8988T (cell line): Measurements from ENCODE around the gene PDE11A.

ENCODE experiments used
- DNase-seq: peaks from one replicate; pipeline ENCODE4 v3.0.0; 2011

Gene PDE11A

GRCh38 chr2:177921726-177922125, 150.9 kb downstream of the PDE11A start:
- DNase-seq, result no peak

GRCh38 chr2:177917169-177917568, 155.4 kb downstream of the PDE11A start:
- DNase-seq, result no peak

DNA sequence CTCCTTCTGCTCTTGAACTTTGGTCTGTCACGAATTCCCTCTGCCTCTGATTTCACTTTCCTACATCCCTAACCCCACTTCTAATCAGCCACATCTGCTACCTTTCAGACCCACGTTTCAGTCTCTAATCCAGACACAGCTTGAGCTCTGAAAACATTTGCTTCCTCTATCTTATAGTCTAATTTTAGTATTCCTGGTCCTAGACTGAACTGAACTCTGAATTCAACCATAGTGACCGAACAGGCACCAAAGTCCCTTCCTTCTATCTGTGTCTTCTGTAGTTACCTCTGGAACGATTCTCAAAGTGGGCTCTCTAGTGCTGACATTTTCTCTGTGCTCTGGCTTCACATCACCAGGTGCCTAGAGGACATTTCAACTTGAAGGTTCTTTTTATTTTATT, 156.2 kb downstream of the PDE11A start:
- DNase-seq, result no peak

GRCh38 chr2:177914247-177914646, 158.3 kb downstream of the PDE11A start:
- no peak for DNase-seq

DNA sequence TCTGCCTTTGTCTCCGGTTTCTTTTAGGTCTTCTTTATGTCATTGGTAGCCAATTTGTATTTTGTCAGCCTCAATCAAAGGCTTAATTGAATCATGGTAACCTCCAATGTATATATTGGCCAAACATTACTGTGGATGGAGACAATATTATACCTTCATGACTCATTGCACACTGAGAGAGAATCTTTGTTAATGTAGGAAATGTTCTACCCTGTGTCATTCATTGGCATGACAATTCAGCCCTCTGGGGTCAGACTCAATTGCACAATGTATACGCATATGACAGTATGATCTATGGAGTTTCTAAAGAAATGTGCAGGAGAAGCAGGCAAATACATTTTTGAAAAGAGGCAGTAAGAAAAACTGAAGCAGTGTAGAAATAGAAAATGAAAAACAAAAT, 162.6 kb downstream of the PDE11A start:
- DNase-seq, result no peak

GRCh38 chr2:177908824-177909223, 163.8 kb downstream of the PDE11A start:
- DNase-seq, result no peak

GRCh38 chr2:177908182-177908581, 164.4 kb downstream of the PDE11A start:
- no peak for DNase-seq

DNA sequence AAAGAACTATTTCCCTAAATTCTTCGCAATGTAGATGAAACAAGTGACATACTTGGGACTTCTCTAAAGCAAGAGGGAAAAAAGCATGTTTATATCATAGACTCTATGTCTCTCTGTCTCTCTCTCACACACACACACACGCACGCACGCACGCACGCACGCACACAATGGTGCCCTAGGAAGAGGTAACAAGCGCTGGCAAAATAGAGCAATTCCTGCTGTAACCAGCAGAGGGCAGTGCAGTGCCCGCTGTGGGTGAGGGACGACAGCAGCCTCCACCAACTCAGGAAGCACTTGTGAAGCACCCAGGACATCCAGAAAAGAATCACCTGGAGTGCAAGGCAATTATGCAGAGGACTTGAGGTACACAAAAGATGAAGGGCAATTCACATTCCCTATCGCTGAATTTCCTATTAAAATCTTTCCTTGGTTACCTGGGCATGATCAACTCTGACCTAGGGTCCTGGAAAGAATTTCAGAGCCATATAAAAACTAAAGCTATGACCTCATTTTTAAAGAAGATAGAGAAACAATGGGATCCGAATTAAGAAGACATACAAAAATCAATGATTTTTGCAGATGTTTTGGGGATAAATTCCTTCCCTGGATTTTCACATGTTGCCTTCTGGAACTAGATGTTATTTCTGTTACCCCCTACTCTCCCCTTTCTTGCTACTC, 166.4 kb downstream of the PDE11A start:
- DNase-seq, result peak; percentile 21

DNA sequence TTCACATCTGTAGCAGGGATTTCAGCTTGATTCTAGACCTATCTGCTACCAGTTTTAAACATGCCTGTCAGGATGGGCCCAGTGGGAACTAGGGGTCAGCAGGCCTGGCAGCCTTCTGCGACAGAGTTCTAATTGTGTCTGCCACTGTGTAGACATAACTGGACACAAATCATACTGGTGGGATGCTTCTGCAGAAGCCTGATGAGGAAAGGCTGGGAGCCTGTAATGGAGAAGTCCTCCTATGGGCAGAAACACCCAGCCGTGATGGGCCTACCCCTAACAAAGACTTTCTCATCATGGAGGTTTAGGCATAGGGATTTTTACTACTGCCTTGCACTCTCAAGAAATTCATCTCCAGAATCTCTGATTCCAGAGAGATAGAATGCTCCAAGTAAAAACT, 166.9 kb downstream of the PDE11A start:
- DNase-seq, result no peak

- no peak for DNase-seq
Measured at GRCh38 chr2:177902395-177903163, 170.0 kb downstream of the PDE11A start.

DNA sequence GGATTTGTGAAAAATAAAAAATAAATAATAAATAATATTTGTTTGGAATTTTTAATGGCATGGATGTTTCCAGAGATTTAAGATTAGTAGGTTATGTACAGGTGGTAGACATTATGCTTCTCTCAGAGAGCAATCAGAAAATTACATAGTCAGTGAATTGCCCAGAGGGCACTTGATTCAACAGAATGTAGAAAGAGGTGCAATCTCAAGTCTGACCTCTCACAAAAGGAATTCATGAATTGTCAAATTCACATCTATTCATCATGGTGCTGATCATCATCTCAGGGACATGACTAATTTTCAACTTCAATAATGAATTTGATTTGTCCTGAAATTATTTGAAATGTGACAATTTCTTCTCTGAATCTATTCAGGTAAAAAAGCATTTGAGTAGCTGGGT, 172.5 kb downstream of the PDE11A start:
- DNase-seq, result no peak

- DNase-seq, result no peak
Measured at GRCh38 chr2:177897278-177897677, 175.3 kb downstream of the PDE11A start.

GRCh38 chr2:177896587-177896986, 176.0 kb downstream of the PDE11A start:
- DNase-seq, result no peak

GRCh38 chr2:177894546-177894945, 178.0 kb downstream of the PDE11A start:
- no peak for DNase-seq

DNA sequence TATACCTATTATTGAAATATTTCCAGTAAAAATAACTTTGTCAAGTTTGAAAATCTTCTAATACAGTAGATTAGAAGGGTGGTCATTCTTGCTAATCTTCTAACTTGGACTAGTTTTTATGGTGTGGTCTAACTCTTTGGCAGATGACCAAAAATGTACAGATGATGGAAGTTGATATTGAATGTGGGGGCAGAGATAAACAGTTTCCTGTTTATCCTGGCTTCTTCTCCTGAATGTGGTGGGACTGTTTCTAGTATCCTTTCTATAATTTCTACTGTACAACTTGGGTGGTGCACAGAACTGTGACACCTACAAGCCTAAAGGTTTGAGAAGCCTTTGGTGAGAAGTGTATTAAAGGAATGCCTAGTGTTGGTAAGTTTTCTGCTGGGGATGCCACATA, 178.7 kb downstream of the PDE11A start:
- DNase-seq, result no peak

DNA sequence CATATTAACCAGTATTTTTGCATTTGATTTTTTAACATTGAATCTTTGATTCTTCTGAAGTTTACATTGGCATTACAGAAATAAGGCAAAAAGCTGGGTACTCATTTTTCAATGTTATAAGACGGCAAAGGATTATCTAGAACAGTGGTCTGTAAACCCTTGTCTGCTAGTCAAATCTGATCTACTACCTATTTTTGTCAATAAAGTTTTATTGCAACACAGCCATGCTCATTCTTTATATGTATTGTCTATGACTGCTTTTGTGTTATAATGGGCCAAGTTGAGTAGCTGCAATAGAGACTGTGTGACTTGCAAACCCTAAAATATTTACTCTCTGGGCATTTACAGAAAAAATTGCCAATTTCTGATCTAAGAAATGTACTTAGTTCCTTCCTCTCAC, 181.0 kb downstream of the PDE11A start:
- no peak for DNase-seq

GRCh38 chr2:177889818-177890460, 182.6 kb downstream of the PDE11A start:
- no peak for DNase-seq

DNA sequence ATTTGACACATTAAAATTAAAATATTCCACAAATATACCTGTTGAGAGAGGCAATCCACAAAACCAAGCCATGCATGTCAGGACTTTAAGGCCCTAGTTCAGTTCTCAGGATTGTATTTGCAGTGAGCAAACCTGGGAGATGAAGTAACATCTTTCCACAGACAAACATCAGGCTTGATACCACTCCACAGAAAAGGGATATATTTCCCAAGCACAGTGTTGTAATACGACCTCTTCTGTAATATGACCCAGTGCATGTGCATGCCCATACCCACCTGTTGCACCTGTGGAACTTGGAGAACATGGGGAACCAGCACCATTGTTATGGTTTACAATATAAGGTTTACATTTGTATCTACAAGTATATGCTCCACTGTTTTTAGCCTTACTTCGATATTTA, 184.0 kb downstream of the PDE11A start:
- no peak for DNase-seq

DNA sequence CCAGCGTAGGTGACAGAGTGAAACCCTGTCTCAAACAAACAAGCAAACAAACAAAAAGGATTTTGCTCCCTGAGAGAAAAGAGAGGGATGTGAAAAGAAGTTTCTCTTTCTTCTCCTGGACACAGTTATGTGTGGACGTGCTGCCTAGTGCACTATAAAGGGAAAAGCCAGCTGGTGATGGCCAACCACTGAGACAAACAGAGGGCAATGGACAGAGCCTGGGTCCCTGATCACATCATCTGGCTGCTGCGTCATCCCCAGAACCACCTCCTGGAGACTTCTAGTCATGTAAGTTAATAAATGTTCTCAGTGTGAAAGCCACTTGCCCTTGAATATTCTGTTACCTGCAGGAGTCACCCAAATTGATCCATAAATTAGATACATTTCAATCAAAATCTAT, 184.9 kb downstream of the PDE11A start:
- no peak for DNase-seq

- DNase-seq, result no peak
Measured at GRCh38 chr2:177886824-177887223, 185.8 kb downstream of the PDE11A start.

DNA sequence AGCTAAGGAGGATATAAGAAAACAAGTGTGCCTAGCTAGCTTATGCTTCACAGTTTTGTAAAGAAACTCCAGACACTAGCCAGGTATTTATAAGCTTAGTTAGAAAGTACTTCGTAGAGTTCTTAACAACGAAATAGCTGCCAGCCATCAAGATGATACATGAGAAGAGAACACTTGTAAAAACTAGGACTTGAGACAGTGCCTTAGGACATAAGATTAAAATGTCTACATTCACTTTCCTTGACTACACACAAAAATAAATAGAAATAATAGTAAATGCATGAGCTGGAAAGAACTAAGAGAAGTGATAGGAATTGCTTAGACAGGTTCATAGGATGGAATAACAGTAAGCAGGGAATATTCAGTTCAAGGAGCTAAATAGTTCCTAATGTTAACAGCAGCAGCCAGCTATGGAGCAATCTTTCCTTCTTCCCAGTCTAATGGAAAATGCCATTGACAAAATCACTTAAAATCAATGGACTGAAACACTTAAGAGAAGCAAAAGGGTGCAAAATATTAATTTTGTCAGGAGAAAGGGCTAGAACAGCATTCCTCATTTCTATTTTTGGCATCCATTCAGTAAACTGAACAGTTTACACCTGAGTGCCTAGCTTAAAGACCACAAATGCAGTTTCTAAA, 186.6 kb downstream of the PDE11A start:
- DNase-seq, result no peak

DNA sequence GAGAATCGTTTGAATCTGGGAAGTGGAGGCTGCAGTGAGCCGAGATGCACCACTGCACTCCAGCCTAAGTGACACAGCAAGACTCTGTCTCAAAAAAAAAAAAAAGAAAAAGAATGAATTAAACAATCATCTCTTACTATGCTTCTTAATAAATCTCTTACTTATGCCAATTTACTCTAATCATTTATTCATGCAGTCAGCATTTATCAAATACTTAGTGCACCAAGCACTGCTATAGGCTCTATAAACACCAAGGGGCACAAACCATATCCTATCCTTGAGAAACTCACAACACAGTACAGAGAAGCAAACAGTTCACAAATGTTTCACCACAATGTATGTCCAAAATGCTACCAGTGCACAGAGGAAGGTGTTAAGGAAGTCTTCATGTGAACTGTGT, 189.4 kb downstream of the PDE11A start:
- DNase-seq, result no peak

DNA sequence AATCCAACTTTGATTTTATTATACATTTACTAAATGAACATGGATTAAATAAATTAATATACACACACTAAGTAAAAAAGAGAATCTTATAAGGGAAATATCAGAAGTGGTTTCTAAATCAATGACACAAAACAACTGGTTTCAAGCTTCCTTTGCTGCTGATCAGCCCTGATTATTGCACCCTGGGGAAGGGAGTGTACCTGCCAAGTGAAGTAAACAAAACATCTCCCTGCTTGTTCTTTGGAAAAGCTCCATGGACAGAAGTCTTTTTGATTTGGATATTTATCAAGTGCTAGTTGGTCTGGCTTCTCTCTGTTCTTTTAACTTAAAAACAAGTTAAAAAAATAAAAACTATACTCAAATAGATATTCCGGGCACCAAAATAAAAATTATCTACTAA, 190.1 kb downstream of the PDE11A start:
- no peak for DNase-seq

DNA sequence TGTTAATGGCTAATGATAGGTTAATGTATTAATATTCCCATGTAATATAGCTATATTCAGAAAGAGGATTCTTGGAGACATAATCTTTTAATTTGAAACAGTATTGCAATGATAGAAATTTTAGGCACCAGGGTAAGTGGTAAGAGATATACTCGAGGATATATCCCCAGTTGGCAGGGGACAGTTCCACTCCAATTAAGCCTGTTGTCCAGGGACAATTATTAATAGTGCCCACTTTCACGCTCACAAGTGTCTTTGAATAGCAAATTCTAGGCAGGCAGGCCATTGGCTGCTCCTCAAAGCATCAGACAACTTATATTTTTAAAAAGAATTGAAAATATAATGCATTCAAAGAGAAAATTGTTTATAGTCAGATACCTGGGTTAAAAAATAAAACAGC, 190.7 kb downstream of the PDE11A start:
- no peak for DNase-seq
